Caco-2 (cell line): ENCODE measurements around the gene PCDHGA11. TPM values are rescaled to one million over a fixed set of nuclear protein-coding genes. Genes with fewer than 3 reads are reported as not detected.

ENCODE experiments used
- Bru-seq: library from RNA; stranded (reverse); fragments of 400-500 nt; gene quantifications from one replicate; lab custom pipeline; 2021; lab: Mats Ljungman, UMichigan
- BruChase-seq, 2 experiments: library from RNA; stranded (reverse); fragments of 400-500 nt; gene quantifications; one replicate each; lab custom pipeline; 2021; lab: Mats Ljungman, UMichigan
- BruUV-seq: library from RNA; stranded (reverse); fragments of 400-500 nt; replicated peaks from 2 replicates; lab custom pipeline; 2021; lab: Mats Ljungman, UMichigan
- CTCF ChIA-PET: fragments of 300-600 bp; sonication (Branson Sonifier 250); formaldehyde crosslinking; loops from one replicate; lab custom pipeline; 2022; ENCODE audit warnings: antibody characterized with exemption; lab: Charles Lee
- POLR2A ChIA-PET: fragments of 300-600 bp; sonication (Branson Sonifier 250); formaldehyde crosslinking; loops from one replicate; lab custom pipeline; 2022; ENCODE audit warnings: antibody characterized with exemption; lab: Charles Lee
- DNase-seq, 2 experiments: peaks; one replicate each; pipeline versions ENCODE4 v3.0.0 to v3.0.0-alpha.2; 2020 to 2022
- H3K27me3 ChIP-seq: replicated peaks from 2 replicates; pipeline ENCODE4 v1.6.0; 2011; ENCODE audit warnings: low read length; ENCODE audit not compliant: control insufficient read depth, insufficient read depth
- H3K36me3 ChIP-seq: 2 replicates; pipeline ENCODE4 v1.5.1; 2011; ENCODE audit warnings: low read length; ENCODE audit not compliant: control insufficient read depth, insufficient read depth
- H3K4me1 ChIP-seq: fragments of 250-450 bp; sonication (Bioruptor Pico); 2 replicates; pipeline ENCODE4 v1.5.1; 2020; ENCODE audit warnings: mild to moderate bottlenecking
- H3K4me3 ChIP-seq: 2 replicates; pipeline ENCODE4 v1.5.1; 2011; ENCODE audit warnings: low read depth, mild to moderate bottlenecking, control low read depth, low read length
- H3K9me3 ChIP-seq: fragments of 250-450 bp; sonication (Bioruptor Pico); 2 replicates; pipeline ENCODE4 v1.5.1; 2020; ENCODE audit warnings: mild to moderate bottlenecking, moderate library complexity
- H3K27ac Mint-ChIP-seq: one replicate; pipeline ENCODE4 v1.8.0; 2022; ENCODE audit warnings: mixed read lengths; ENCODE audit not compliant: unreplicated experiment
- H3K27me3 Mint-ChIP-seq: one replicate; pipeline ENCODE4 v1.8.0; 2022; ENCODE audit warnings: mixed read lengths; ENCODE audit not compliant: insufficient read depth, unreplicated experiment
- H3K36me3 Mint-ChIP-seq: one replicate; pipeline ENCODE4 v1.8.0; 2022; ENCODE audit warnings: mild to moderate bottlenecking, mixed read lengths; ENCODE audit not compliant: insufficient read depth, unreplicated experiment
- H3K4me1 Mint-ChIP-seq: one replicate; pipeline ENCODE4 v1.8.0; 2022; ENCODE audit warnings: low read depth, mixed read lengths; ENCODE audit not compliant: unreplicated experiment
- H3K4me3 Mint-ChIP-seq: one replicate; pipeline ENCODE4 v1.8.0; 2022; ENCODE audit warnings: mild to moderate bottlenecking, moderate library complexity, mixed read lengths; ENCODE audit not compliant: unreplicated experiment
- H3K9me3 Mint-ChIP-seq: one replicate; pipeline ENCODE4 v1.8.0; 2022; ENCODE audit warnings: mixed read lengths; ENCODE audit not compliant: unreplicated experiment
- CTCF ChIP-seq, 2 experiments: fragments of 200-600 bp in 1 of 2; IDR thresholded peaks; 1 replicate in 1 of 2; 2 replicates in 1 of 2; pipeline versions ENCODE4 v1.5.1 to v1.8.0; 2011 to 2022; ENCODE audit warnings: antibody characterized with exemption in 1 of 2, control low read depth in 1 of 2, inconsistent platforms in 1 of 2, low read depth in 1 of 2, low read length in 1 of 2, mild to moderate bottlenecking in 1 of 2, moderate library complexity in 1 of 2; ENCODE audit not compliant: insufficient read depth in 1 of 2, severe bottlenecking in 1 of 2, unreplicated experiment in 1 of 2
- intact Hi-C: fragments of 100-400 bp; cut with micrococcal nuclease; formaldehyde crosslinking; loops from one replicate; pipeline ENCODE4 v1.10.0; 2022; ENCODE audit not compliant: unreplicated experiment
- long read RNA-seq: library from polyadenylated mRNA; stranded (forward); transcript quantifications from one replicate; pipeline ENCODE4 v2.0.0, GENCODE V29; 2022
- total RNA-seq: library from RNA; stranded (reverse); gene quantifications from 2 replicates; pipeline ENCODE4 v1.2.3, GENCODE V29; 2022

PCDHGA11 gene
- total RNA-seq (1.2 and 1.9 TPM in 2 replicates), Bru-seq, nascent RNA (percentile 58 among the genes with signal in this experiment), BruChase-seq, experiment 1, labeled RNA remaining after a 2-hour chase (percentile 66 among the genes with signal in this experiment), BruChase-seq, experiment 2, labeled RNA remaining after a 6-hour chase (percentile 58 among the genes with signal in this experiment)
- long read RNA-seq, result 0 reads

- no TSS peak for BruUV-seq
- no peak within 1 kb of the TSS for H3K4me3 ChIP-seq
Measured at GRCh38 chr5:141420855-141421488, at the start of gene PCDHGA11. Gene PCDHGA11, plus strand, starts transcription at chr5:141421051. Its CDS starts 177 bp downstream, at chr5:141421228.

GRCh38 chr5:141371572-141372475, 49.0 kb upstream of the PCDHGA11 start:
- no peak for TF ChIP-seq CTCF (IDR thresholded peaks at IDR 0.05; ENCODE audit: insufficient read depth in 1 of 2, low read depth in 1 of 2, low read length in 1 of 2, severe bottlenecking in 1 of 2, unreplicated experiment in 1 of 2)

More at GRCh38 chr5:141420855-141421488, at the start of gene PCDHGA11:
- no peak for DNase-seq
- Histone ChIP-seq H3K4me1 (no peaks in the 10 kb centered on the region), H3K27me3 (no peaks in the 10 kb centered on the region), H3K9me3 (peaks cover 16% of the 10 kb centered on the region; the same call in 1 of the 2 replicates), H3K36me3 (no peaks in the 10 kb centered on the region)
- ChIA-PET CTCF (no interaction called here), POLR2A (interaction anchor here (0.6 kb wide), 1 partner anchor 101 kb away, joined by 4 read pairs; no protein-coding TSS in a partner anchor)
- no peak for TF ChIP-seq CTCF (IDR thresholded peaks at IDR 0.05; ENCODE audit: insufficient read depth in 1 of 2, low read depth in 1 of 2, low read length in 1 of 2, severe bottlenecking in 1 of 2, unreplicated experiment in 1 of 2)
- no peak within 1 kb of the TSS for H3K27ac Mint-ChIP-seq
- intact Hi-C loops, result no loop called here
- H3K36me3 Mint-ChIP-seq, result peaks cover 27% of the 10 kb centered on the region
- no peaks in the 10 kb centered on the region for H3K27me3 Mint-ChIP-seq
- H3K4me1 Mint-ChIP-seq, result no peaks in the 10 kb centered on the region
- peaks cover 14% of the 10 kb centered on the region for H3K9me3 Mint-ChIP-seq
- H3K4me3 Mint-ChIP-seq, result no peak within 1 kb of the TSS

More at GRCh38 chr5:141371572-141372475, 49.0 kb upstream of the PCDHGA11 start:
- Histone ChIP-seq H3K4me3 (no peak overlapping the region), H3K4me1 (no peaks in the 10 kb centered on the region), H3K9me3 (no peaks in the 10 kb centered on the region; the same call in 1 of the 2 replicates), H3K27me3 (no peaks in the 10 kb centered on the region), H3K36me3 (no peaks in the 10 kb centered on the region)
- BruUV-seq, result no TSS peak
- DNase-seq, result no peak
- no peaks in the 10 kb centered on the region for H3K9me3 Mint-ChIP-seq
- CTCF ChIA-PET, result interaction anchor here (0.8 kb wide), 1 partner anchor 192 kb away, joined by 3 read pairs; no protein-coding TSS in a partner anchor
- POLR2A ChIA-PET, result no interaction called here
- H3K4me3 Mint-ChIP-seq, result no peak overlapping the region
- no peaks in the 10 kb centered on the region for H3K27me3 Mint-ChIP-seq
- no peaks in the 10 kb centered on the region for H3K36me3 Mint-ChIP-seq
- H3K27ac Mint-ChIP-seq, result no peak overlapping the region
- intact Hi-C loops, result no loop called here
- H3K4me1 Mint-ChIP-seq, result no peaks in the 10 kb centered on the region
